ENCODE measurements around the gene ONECUT1.

The ONECUT1 gene

GRCh38 chr15:52796753-52797520, 6.8 kb upstream of the ONECUT1 start:
- DNase-seq (ENCODE audit: low read depth) = no peak

- DNase-seq (ENCODE audit: low read depth) = no peak
Observed at GRCh38 chr15:52796228-52796521, 6.0 kb upstream of the ONECUT1 start.

DNA sequence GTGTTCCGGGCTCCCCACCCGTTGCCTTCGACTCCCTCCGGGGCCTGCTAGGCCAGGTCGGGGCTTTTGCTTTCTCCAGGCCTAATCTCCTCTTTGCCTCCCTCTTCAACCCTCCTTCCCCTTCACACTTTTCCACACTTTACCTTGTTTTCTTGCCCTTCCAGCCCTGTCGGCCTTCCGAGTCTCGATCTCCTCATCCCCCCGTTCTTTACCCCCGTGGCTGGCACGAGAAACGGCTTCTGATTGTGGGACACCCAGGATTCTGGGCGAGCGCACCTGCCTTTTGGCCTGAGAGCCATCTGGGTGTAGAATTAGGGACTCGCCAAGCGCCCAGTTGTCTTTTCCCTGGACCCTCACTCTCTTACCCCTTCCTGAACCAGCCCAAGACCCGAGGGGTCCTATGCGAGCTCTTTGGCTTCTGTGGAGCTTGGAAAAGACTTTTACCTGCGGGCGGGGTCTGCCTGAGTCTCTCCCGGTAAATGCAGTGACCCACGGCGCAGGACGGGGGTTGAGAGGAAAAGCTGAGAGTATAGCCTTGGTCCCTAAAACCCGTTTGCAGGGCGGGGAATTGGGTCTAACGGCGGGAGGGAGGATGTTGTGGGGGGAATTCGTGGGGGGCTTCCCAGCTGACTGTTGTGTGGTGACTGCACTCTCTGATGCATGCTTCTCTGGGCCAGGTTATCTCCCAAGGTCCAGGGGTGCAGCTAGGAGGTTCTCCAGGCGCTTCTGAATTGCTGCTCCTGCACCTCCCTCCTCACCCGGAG, 5.5 kb upstream of the ONECUT1 start:
- no peak for DNase-seq (ENCODE audit: low read depth)

DNA sequence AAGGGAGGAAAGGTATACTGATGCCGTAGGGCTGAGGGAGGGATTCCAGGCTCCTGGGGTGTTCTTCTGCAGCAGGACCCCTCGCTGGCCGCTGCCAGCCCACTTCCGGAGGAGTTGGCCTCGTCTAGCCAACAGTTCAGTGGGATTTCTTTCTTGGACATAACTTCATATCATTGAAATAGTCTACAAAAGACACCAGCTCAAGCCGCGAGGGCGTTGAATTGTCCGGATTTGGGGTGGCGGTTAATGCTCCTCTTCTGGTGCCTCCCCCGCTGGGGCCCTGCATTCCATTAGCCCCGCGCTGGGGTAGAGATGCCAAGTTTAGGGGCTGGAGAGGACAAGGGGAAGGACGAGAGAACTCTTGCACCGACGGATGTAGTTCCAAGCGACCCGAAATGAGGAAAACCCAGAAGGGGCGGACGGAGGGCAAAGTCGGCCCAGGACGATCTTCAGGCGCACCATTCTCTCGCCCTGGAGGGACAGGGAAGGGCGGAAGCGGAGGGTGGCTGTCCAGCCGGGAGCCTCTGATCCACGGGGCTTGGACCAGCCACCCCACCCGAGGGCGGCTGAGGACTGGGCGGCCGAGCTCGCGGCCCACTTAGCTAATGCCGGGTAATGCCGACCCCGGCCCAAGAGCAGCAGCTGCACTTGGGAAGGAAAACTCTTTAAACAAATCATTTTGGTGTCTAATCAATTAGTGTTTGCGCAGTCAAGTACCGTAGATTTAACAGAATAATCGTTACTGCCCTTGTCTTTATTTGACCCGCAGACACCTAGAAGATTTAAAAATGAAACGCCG, 4.7 kb upstream of the ONECUT1 start:
- DNase-seq (ENCODE audit: low read depth) = no peak

- DNase-seq (ENCODE audit: low read depth) = no peak
Observed at GRCh38 chr15:52791776-52792175, 1.6 kb upstream of the ONECUT1 start.

DNA sequence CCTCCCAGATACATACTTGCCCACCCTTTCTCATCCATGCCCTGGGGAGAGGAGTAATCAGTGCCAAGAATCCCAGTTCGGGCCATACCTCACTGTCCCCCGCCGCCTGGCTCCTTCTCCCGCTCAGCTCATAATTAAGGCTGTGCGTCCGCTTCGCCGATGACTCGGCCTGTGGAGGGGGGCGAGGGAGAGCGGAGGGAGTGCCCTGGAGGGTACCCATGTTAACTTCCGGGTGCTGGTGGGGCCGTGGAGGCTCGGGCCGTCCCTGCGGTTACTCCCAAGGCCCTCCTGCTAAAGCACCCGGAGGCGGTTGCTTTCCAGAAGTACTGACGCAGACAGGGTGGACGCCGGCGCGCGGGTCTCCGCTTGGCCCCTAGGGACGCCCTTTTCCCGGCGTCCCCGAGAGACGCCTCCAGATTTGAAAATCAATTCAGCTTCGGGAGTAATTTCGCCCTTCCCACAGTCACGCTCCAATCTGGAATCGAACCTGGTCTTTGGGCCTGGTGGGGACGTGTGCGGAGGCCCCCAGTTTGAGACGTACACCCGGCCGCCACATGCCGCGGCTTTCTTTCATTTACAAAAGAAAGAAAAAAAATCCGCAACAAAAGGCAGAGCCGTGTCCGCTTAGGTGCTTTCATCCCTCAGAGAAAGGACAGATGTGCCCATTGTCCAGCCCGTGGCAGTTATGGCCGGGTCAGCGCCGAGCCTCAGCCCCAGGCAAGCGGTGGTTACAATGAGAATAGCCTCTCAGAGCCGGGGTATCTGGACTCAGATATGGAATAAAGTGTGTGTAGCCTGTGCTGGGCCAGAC, 1.0 kb upstream of the ONECUT1 start:
- DNase-seq (ENCODE audit: low read depth) = no peak

- peak; percentile 14 for DNase-seq (ENCODE audit: low read depth)
Observed at GRCh38 chr15:52789601-52790168, 451 bp downstream of the ONECUT1 start.

GRCh38 chr15:52789008-52789600, 1.0 kb downstream of the ONECUT1 start:
- no peak for DNase-seq (ENCODE audit: low read depth)

- no peak for DNase-seq (ENCODE audit: low read depth)
Observed at GRCh38 chr15:52788099-52788986, 1.8 kb downstream of the ONECUT1 start.

GRCh38 chr15:52787549-52788098, 2.5 kb downstream of the ONECUT1 start:
- no peak for DNase-seq (ENCODE audit: low read depth)

DNA sequence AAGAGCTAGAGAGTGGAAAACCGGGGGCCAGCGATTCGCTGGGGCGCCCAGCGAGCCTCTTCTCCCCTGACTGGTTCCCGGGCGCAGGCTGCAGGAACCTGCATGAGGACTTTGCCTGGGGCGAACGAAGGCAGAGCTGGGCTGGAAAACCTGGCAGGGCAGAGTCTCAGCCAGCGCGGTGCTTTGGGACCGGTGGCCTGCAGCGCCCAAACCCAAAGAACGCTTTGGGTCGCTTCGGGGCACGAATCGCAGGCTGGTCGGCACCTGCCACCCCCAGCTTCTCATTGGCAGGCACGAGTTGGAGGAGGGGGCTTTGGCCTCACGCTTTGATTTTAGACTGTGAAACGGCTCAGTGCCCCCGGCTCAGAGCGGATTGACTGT, 3.0 kb downstream of the ONECUT1 start:
- no peak for DNase-seq (ENCODE audit: low read depth)

DNA sequence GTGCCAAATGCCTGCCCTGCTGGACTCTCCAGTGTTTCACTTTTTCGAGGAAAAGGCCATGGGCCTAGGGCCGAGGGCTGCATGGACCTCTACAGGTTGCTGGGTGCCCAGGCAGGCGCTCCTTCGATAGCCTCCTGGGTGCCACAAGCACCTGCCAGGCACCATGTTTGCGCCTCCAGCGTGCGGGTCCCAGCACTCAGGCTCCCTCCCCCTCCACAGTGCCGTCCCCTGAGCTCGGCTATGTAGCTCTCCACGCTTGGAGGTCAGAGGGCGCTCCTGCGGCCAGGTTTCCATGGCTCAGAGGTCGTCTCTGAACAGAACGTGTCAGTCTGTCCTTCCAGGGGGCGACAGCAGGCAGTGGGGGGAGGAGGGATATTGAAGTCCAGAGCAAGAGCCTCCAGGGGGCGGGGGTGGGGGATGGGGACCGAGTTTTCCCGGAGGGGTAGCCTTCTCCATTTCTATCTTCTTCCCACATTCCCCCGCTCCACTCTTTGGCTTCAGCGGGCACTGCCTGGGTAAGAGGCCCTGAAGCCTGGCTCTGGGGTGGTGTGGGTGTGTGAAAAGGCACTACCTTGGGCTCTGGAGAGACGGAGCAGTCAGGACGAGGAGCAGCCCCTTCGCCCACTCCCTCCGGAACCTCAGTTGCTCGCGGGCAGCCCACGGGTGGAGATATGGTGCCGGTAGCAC, 3.6 kb downstream of the ONECUT1 start:
- DNase-seq (ENCODE audit: low read depth) = no peak

- DNase-seq (ENCODE audit: low read depth) = no peak
Observed at GRCh38 chr15:52785672-52786406, 4.3 kb downstream of the ONECUT1 start.

GRCh38 chr15:52784799-52785671, 5.1 kb downstream of the ONECUT1 start:
- DNase-seq (ENCODE audit: low read depth) = no peak

GRCh38 chr15:52783929-52784798, 6.0 kb downstream of the ONECUT1 start:
- no peak for DNase-seq (ENCODE audit: low read depth)

GRCh38 chr15:52783191-52783829, 6.8 kb downstream of the ONECUT1 start:
- no peak for DNase-seq (ENCODE audit: low read depth)
